Neural cell (in vitro differentiated cells): ENCODE measurements around the gene RAB7B. TPM values are rescaled to one million over a fixed set of nuclear protein-coding genes. Genes with fewer than 3 reads are reported as not detected.
"Not testable (repeated sequence)": the region's sequence is repeated elsewhere in the genome, so short reads cannot be mapped to it uniquely, and the experiment has no call there.

Experiments
- H2AFZ ChIP-seq: fragments of 200-600, 300-800 bp; sonication (generic), shearing (Covaris generic); 2 replicates; pipeline ENCODE4 v1.6.0; 2014; ENCODE audit warnings: low read depth, mild to moderate bottlenecking, antibody characterized with exemption, low read length, moderate library complexity
- H3F3A ChIP-seq: fragments of 200-600 bp; shearing (Covaris generic); 2 replicates; pipeline ENCODE4 v1.6.1; 2016; ENCODE audit warnings: mild to moderate bottlenecking, moderate library complexity, mixed read lengths, antibody characterized with exemption, low read length; ENCODE audit not compliant: insufficient read depth, poor library complexity, severe bottlenecking
- H3K27ac ChIP-seq: fragments of 200-600, 300-800 bp; sonication (generic), shearing (Covaris generic); 2 replicates; pipeline ENCODE4 v1.5.1; 2014; ENCODE audit warnings: mild to moderate bottlenecking, low read length, moderate library complexity
- H3K27me3 ChIP-seq: fragments of 300-800, 200-600 bp; sonication (generic), shearing (Covaris generic); 2 replicates; pipeline ENCODE4 v1.6.0; 2014; ENCODE audit warnings: mild to moderate bottlenecking, low read depth, low read length, moderate library complexity; ENCODE audit not compliant: insufficient read depth
- H3K36me3 ChIP-seq: fragments of 300-800, 200-600 bp; sonication (generic), shearing (Covaris generic); 2 replicates; pipeline ENCODE4 v1.5.1; 2014; ENCODE audit warnings: mild to moderate bottlenecking, antibody characterized with exemption, low read length, moderate library complexity; ENCODE audit not compliant: insufficient read depth
- H3K4me2 ChIP-seq: fragments of 300-800, 200-600 bp; sonication (generic), shearing (Covaris generic); 2 replicates; pipeline ENCODE4 v1.6.0; 2014; ENCODE audit warnings: mild to moderate bottlenecking, low read length
- H3K4me3 ChIP-seq: fragments of 300-800, 200-600 bp; sonication (generic), shearing (Covaris generic); 2 replicates; pipeline ENCODE4 v1.5.1; 2014; ENCODE audit warnings: mild to moderate bottlenecking, low read length, moderate library complexity
- H3K79me2 ChIP-seq: fragments of 200-600 bp; shearing (Covaris generic); replicated peaks from 2 replicates; pipeline ENCODE4 v1.6.0; 2014; ENCODE audit warnings: mild to moderate bottlenecking, low read length, moderate library complexity; ENCODE audit not compliant: insufficient read depth
- H3K9ac ChIP-seq: fragments of 300-800, 200-600 bp; sonication (generic), shearing (Covaris generic); 2 replicates; pipeline ENCODE4 v1.6.1; 2016; ENCODE audit warnings: mild to moderate bottlenecking, low read length, mixed read lengths
- H3K9me2 ChIP-seq: fragments of 200-600 bp; shearing (Covaris generic); 2 replicates; pipeline ENCODE4 v1.6.1; 2016; ENCODE audit warnings: mild to moderate bottlenecking, low read length, mixed read lengths; ENCODE audit not compliant: insufficient read depth
- H3K9me3 ChIP-seq: fragments of 200-600, 300-800 bp; sonication (generic), shearing (Covaris generic); 2 replicates; pipeline ENCODE4 v1.6.1; 2016; ENCODE audit warnings: mild to moderate bottlenecking, mixed run types, low read length, moderate library complexity, mixed read lengths
- H4K20me1 ChIP-seq: fragments of 200-600 bp; shearing (Covaris generic); 2 replicates; pipeline ENCODE4 v1.6.1; 2016; ENCODE audit warnings: mild to moderate bottlenecking, mixed run types; ENCODE audit not compliant: insufficient read depth
- CTCF ChIP-seq: fragments of 450-650 bp; IDR thresholded peaks from 2 replicates; pipeline ENCODE4 v1.5.1; 2014; ENCODE audit warnings: antibody characterized with exemption, mild to moderate bottlenecking, moderate library complexity; ENCODE audit not compliant: poor library complexity, severe bottlenecking
- EP300 ChIP-seq: fragments of 450-650 bp; conservative IDR thresholded peaks from 2 replicates; pipeline ENCODE4 v1.6.1; 2014; ENCODE audit warnings: antibody characterized with exemption, mild to moderate bottlenecking, moderate library complexity; ENCODE audit not compliant: poor library complexity, severe bottlenecking
- EZH2 ChIP-seq: fragments of 200-600, 300-800 bp; shearing (Covaris generic), sonication (generic); IDR thresholded peaks from 2 replicates; pipeline ENCODE4 v1.6.1; 2014; ENCODE audit warnings: antibody characterized with exemption, low read length, borderline replicate concordance, mild to moderate bottlenecking; ENCODE audit not compliant: insufficient read depth, poor library complexity, severe bottlenecking
- MXI1 ChIP-seq: fragments of 450-650 bp; conservative IDR thresholded peaks from 2 replicates; pipeline ENCODE4 v1.6.1; 2014; ENCODE audit warnings: antibody characterized with exemption, mild to moderate bottlenecking; ENCODE audit not compliant: poor library complexity, severe bottlenecking
- POLR2AphosphoS5 ChIP-seq: IDR thresholded peaks from 2 replicates; pipeline ENCODE4 v1.6.1; 2012
- RAD21 ChIP-seq: fragments of 450-650 bp; conservative IDR thresholded peaks from 2 replicates; pipeline ENCODE4 v1.6.1; 2014; ENCODE audit warnings: antibody characterized with exemption, mild to moderate bottlenecking, moderate library complexity
- REST ChIP-seq: IDR thresholded peaks from 2 replicates; pipeline ENCODE4 v1.6.1; 2012; ENCODE audit warnings: borderline replicate concordance
- SMC3 ChIP-seq: fragments of 450-650 bp; conservative IDR thresholded peaks from 2 replicates; pipeline ENCODE4 v1.6.1; 2014; ENCODE audit warnings: antibody characterized with exemption, mild to moderate bottlenecking, moderate library complexity; ENCODE audit not compliant: poor library complexity
- TAF1 ChIP-seq: IDR thresholded peaks from 2 replicates; pipeline ENCODE4 v1.6.1; 2012; ENCODE audit warnings: low read depth
- polyA plus RNA-seq: library from polyadenylated mRNA; depleted of rRNA; stranded (reverse); fragments of >200 nt; gene quantifications from 2 replicates; pipeline ENCODE4 v1.2.3, GENCODE V29; 2014

Gene RAB7B
- polyA plus RNA-seq, 1 donor from 2014 or later, result not detected

- no peak for TF ChIP-seq SMC3
- no peak for TF ChIP-seq TAF1
Measured at GRCh38 chr1:205998457-205999241, 4.5 kb downstream of the RAB7B start (continued).

GRCh38 chr1:205996641-205997040 is 6.6 kb downstream of the RAB7B start:
- not testable (repeated sequence) for H3K79me2 ChIP-seq, H3K4me2 ChIP-seq, H3K27ac ChIP-seq, H3K9ac ChIP-seq, H3K4me3 ChIP-seq, H2AFZ ChIP-seq, H3K9me2 ChIP-seq, H3K27me3 ChIP-seq, H3K36me3 ChIP-seq, H3K9me3 ChIP-seq, H4K20me1 ChIP-seq, H3F3A ChIP-seq

- Histone ChIP-seq H4K20me1 (no peaks in the 10 kb centered on the region), H2AFZ (no peak overlapping the region), H3K4me3 (no peak overlapping the region), H3K9me3 (no peaks in the 10 kb centered on the region), H3K79me2 (no peaks in the 10 kb centered on the region), H3K27ac (no peak overlapping the region), H3F3A (no peaks in the 10 kb centered on the region), H3K36me3 (no peaks in the 10 kb centered on the region), H3K27me3 (no peaks in the 10 kb centered on the region), H3K9me2 (no peaks in the 10 kb centered on the region), H3K9ac (no peak overlapping the region), H3K4me2 (no peak overlapping the region)
- TF ChIP-seq CTCF (no peak), EZH2 (no peak), TAF1 (no peak), MXI1 (no peak), SMC3 (no peak), RAD21 (no peak), POLR2AphosphoS5 (no peak), EP300 (no peak), REST (no peak)
Measured at GRCh38 chr1:205994346-205994745, 8.8 kb downstream of the RAB7B start.
